GM19324 (cell line): ENCODE measurements around the gene REEP6.
A peak's percentile ranks its signal among the peaks of the same experiment; 100 is the strongest.
"Not testable (repeated sequence)": the region's sequence is repeated elsewhere in the genome, so short reads cannot be mapped to it uniquely, and the experiment has no call there.

Source experiments
- ATAC-seq: cut with Tn5 transposase; IDR thresholded peaks from one replicate; pipeline ENCODE4 v1.9.1; 2021; ENCODE audit warnings: mild to moderate bottlenecking, moderate library complexity; ENCODE audit not compliant: unreplicated experiment, low FRiP score

The REEP6 gene

GRCh38 chr19:1471515-1472160 lies 19.3 kb upstream of the REEP6 start:
- ATAC-seq = no peak

GRCh38 chr19:1472231-1473084 lies 18.5 kb upstream of the REEP6 start:
- ATAC-seq = no peak

DNA sequence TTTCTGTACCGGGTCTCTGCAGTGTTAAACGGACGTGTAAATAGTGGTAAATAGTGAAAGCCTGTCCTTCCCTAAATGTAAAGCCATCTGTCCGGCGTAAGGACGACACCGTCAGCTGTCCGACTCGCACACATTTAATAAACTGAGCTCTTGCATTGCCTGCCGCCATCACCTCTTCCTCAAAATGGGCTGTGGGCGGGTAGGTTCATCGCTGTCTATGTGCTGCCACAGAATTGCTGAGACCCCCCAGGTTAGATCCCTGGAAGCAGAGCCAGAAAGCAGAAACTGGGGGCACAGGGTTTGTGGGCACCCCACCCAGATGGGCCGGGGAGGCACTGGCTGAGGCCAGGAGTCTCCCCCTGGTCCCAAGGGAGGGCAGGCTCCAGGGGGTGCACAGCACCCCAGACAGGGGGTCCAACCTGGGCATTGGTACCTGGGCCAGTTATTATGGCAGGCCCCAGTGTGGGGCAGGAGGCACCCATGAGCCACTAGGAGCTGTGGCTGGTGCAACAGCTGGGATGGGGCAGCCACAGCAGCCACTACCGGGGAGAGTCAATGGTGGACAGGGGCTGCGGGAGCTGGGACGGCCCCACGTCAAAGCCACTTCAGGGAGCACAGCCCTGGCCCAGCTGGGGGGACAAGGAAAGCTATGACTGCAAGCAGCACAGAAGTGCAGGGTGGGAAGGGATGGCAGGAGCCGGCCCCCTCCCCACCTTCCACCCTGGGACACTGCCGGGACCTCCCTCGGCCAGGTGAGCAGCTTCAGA lies 17.7 kb upstream of the REEP6 start:
- ATAC-seq = no peak

- ATAC-seq = no peak
These were observed 16.8 kb upstream of the REEP6 start for GRCh38 chr19:1474011-1474764.

DNA sequence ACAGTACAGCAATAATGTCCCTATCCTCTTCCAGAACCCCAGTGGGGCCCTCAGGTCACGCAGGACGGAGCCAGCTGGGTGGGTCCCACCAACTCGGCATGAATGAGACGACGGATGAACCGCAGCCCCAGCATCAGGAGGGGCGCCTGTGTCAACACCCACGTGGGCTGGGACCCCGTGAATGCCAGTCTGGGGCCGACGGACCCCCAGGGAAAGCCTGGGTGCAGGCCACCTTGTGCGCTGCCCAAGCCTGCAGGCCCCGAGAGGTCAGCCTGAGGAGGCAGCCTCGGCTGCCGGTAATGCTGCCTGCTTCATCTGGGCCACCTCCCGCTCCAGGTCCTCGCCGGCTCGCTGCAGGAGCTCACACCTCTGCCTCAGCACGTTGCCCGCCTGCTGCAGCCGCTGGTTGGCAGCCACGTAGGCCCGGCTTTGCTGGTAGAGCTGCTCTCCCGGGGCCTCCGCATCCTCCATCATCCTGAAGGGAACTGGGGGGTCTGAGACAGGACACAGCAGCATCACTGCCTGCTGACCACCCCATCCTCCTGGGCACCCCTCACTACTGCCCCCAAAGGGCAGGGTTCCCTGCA lies 16.1 kb upstream of the REEP6 start:
- no peak for ATAC-seq

GRCh38 chr19:1475751-1476437 lies 15.1 kb upstream of the REEP6 start:
- ATAC-seq = no peak

GRCh38 chr19:1477056-1477455 lies 13.9 kb upstream of the REEP6 start:
- not testable (repeated sequence) for ATAC-seq

DNA sequence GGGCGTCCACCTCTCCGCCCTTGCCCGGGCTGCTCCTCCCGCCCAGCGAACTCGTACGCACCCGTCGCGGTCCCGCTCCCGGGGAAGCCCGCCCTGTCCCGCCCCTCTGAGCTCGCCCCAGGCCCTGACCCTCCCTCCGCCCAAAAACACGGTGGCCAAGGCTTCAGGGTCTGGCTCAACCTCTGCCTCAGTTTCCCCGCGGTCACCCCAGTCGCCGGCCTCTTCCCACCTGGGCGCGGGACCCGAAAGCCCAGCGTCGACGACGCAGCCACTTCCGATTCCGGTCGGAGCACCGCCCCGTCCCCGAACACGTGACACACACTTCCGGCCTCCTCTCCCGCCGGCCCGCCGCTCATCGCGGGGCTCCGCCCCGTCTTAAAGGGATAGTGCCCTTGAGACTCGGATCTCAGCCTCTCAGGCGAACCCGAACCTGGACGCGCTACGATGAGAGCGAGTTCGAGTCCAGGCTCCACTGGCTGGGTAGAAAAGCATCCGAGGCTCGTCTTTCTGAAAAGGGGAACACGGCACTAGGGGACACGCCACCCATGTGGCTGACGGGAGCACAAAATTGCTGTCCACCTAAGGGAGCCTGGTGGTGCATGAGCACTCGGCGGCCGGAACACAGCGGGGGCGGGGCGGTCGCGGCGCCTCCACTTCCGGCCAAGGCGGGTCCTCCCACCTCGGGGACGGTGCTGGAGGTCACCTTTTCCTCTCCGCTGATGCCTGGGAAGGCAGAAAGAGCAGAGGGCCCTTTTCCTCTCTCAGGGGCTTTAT lies 11.9 kb upstream of the REEP6 start, which contains the start of gene C19orf25:
C19orf25 (minus strand) TSS at position 282 of the 774 bp plus-strand sequence. CDS start 312 bp downstream, outside the sequence.
- ATAC-seq = peak; percentile 87

DNA sequence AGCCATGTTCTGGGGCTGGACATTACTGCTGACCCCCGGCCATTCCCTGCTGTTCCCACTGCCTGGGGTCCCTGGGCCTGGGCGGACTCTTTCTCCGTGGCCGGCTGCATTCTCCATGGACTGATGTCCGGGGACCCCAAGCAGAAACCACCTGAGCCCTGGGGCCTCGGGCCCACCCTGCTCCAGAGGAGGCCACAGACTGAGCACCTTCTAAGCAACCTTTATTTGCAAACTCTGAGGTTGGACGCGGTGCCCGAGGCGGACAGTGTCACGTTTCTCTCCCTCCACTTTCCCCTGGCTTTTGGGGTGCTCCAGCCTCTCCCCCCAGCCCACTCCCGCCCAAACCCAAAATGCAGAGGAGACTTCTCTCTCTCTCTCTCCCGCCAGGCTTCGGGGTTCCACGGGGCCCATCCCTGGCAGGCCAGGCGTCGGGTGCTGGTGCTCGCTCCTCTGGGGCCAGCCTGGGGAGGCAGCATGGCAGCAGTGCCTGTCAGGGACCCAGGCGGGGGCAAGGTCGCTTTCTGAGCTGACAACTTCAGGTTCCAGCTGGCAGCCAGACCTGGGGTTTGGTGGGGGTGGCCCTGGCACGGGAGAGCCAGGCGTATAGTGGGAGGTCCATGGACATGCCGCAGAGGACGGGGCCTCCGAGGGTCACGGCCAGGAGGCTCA lies 9.6 kb upstream of the REEP6 start:
- no peak for ATAC-seq

- ATAC-seq = no peak
These were observed 9.1 kb upstream of the REEP6 start for GRCh38 chr19:1481893-1482360.

- ATAC-seq = no peak
These were observed 8.4 kb upstream of the REEP6 start for GRCh38 chr19:1482361-1483130.

- ATAC-seq = no peak
These were observed 7.6 kb upstream of the REEP6 start for GRCh38 chr19:1483131-1483978.

GRCh38 chr19:1483979-1484428 lies 7.0 kb upstream of the REEP6 start:
- no peak for ATAC-seq

- no peak for ATAC-seq
These were observed 4.0 kb upstream of the REEP6 start for GRCh38 chr19:1486720-1487575.

- ATAC-seq = no peak
These were observed 3.3 kb upstream of the REEP6 start for GRCh38 chr19:1487576-1488281.
